Neural crest cell (in vitro differentiated cells): Measurements from ENCODE around the gene FARP1. TPM values are rescaled to one million over a fixed set of nuclear protein-coding genes. Genes with fewer than 3 reads are reported as not detected.

Source experiments
- DNase-seq: peaks from one replicate; pipeline ENCODE4 v3.0.0; 2021; ENCODE audit warnings: low read depth, mixed read lengths, low spot score
- H3K27ac Mint-ChIP-seq: one replicate; pipeline ENCODE4 v1.8.0; 2021; ENCODE audit warnings: mild to moderate bottlenecking, mixed read lengths; ENCODE audit not compliant: unreplicated experiment
- H3K27me3 Mint-ChIP-seq: 2 replicates; pipeline ENCODE4 v1.8.0; 2021; ENCODE audit warnings: low read depth, mild to moderate bottlenecking, mixed read lengths
- H3K36me3 Mint-ChIP-seq: 2 replicates; pipeline ENCODE4 v1.8.0; 2021; ENCODE audit warnings: low read depth, mild to moderate bottlenecking, mixed read lengths
- H3K4me1 Mint-ChIP-seq: 2 replicates; pipeline ENCODE4 v1.8.0; 2021; ENCODE audit warnings: mixed read lengths
- H3K4me3 Mint-ChIP-seq: one replicate; pipeline ENCODE4 v1.8.0; 2021; ENCODE audit warnings: mild to moderate bottlenecking, mixed read lengths
- H3K9me3 Mint-ChIP-seq: 2 replicates; pipeline ENCODE4 v1.8.0; 2021; ENCODE audit warnings: mixed read lengths
- CTCF ChIP-seq: fragments of 200-600 bp; sonication (generic); conservative IDR thresholded peaks from 2 replicates; pipeline ENCODE4 v1.5.0; 2021; ENCODE audit warnings: antibody characterized with exemption, mild to moderate bottlenecking
- total RNA-seq: library from RNA; stranded (reverse); gene quantifications from 2 replicates; pipeline ENCODE4 v1.2.1, GENCODE V29; 2021

FARP1 gene
- total RNA-seq, 1 donor from 2014 or later: 138 TPM

- peaks cover 52% of the 10 kb centered on the region for H3K4me1 Mint-ChIP-seq
- no peaks in the 10 kb centered on the region for H3K27me3 Mint-ChIP-seq
- no peak for TF ChIP-seq CTCF
- no peak for DNase-seq
- peak overlapping the region; percentile 27 for H3K4me3 Mint-ChIP-seq
- no peaks in the 10 kb centered on the region for H3K9me3 Mint-ChIP-seq
- peak overlapping the region; percentile 91 for H3K27ac Mint-ChIP-seq
- peaks cover 16% of the 10 kb centered on the region for H3K36me3 Mint-ChIP-seq
Observed at GRCh38 chr13:98476106-98476505, 333.2 kb downstream of the FARP1 start.

DNA sequence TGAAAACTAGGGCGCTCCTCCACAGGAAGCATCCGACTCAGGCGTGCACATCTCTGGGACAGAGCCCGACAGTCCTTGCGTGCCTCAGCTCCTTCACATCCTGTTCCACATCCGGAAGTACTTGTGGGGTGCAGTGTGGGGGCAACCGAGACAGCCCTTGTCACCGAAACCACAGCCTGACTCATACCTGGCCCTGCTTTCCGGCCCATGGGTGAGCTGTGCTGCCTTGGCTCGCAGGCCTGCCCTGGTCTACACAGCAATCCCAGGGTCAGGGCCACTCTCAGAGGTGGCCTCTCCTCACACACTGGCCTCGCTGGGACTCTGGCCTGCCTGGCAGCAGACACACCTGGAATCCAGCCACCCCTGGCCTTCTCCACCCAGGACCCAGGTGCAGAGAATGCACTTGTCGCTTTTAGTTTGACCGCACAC is 333.7 kb downstream of the FARP1 start:
- peak overlapping the region; percentile 27 for H3K4me3 Mint-ChIP-seq

DNA sequence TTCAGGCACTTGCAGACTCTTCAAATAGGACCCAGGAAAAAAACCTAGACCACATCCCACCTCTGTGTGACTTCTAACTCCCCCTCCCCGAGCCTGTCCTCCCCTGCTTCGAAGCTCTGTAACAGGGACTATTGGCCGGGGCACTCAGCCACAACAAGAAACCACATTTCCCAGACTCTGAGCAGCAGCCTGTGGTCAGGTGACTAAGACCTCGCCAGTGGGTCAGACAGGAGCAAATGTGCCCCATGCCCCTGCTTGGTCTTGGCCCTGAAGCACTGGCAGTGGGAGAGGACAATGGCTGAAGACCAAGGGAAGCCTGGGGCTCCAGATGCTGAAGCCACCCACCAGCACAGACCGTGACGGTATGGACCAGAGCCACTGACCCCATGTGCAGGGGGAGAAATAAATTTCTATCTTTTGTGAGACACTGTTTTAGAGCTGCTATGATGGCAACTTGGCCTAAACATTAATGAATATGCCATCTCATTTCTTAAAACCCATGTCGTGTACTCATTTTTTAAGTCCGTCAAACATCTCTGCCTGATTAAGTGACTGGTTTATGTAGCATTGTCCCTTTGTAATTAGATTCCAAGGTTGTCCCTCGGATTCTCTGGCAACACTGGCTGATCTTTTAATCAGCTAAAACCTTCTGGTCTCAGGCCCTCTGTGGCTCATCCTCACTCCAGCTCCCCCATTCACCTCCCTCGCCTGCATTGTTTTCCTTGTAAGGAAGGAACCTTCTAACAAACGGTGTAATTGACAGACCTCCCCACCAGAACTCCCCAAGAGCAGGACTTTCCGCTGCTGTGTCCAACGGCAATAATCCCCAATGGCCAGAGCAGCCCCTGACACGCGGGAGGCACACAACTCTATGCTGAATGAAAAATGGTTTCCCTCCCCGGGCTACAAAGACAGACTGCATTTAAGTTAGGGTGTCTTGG is 335.6 kb downstream of the FARP1 start:
- Mint-ChIP-seq H3K4me1 (peaks cover 59% of the 10 kb centered on the region), H3K36me3 (peaks cover 2% of the 10 kb centered on the region), H3K9me3 (no peaks in the 10 kb centered on the region), H3K27ac (no peak overlapping the region), H3K4me3 (peak overlapping the region; percentile 64), H3K27me3 (no peaks in the 10 kb centered on the region)
- no peak for DNase-seq
- no peak for TF ChIP-seq CTCF

More for the DNA sequence above, 333.7 kb downstream of the FARP1 start:
- H3K9me3 Mint-ChIP-seq: no peaks in the 10 kb centered on the region
- peak overlapping the region; percentile 91 for H3K27ac Mint-ChIP-seq
- H3K4me1 Mint-ChIP-seq: peaks cover 56% of the 10 kb centered on the region
- peaks cover 14% of the 10 kb centered on the region for H3K36me3 Mint-ChIP-seq
- no peak for DNase-seq
- TF ChIP-seq CTCF: no peak
- no peaks in the 10 kb centered on the region for H3K27me3 Mint-ChIP-seq

DNA sequence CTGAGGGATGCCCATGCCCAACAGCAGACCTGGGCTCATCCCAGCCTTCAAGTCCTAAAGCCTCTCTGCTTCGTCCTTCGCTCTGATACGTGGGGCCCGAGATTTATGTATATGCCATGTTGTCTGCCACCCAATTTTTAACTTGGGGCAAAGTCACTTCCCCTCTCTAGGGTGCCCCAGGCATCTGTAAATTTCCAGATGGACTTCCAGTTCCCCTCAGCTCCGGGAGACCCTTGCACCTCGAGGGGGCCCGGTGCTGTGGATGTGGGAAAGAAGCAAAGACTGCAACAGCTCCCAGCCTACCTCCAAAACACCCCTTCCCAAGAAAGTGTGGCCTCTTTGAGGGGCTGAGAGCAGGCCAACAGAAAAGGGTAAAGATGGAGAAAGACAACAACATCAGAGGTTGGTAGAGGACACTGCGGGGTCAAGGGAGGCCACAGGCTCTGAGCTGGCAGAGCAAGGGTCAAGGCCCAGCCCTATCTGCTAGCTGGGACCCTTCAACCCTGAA is 336.7 kb downstream of the FARP1 start:
- no peak for TF ChIP-seq CTCF
- Mint-ChIP-seq H3K27me3 (no peaks in the 10 kb centered on the region), H3K27ac (no peak overlapping the region), H3K4me1 (peaks cover 70% of the 10 kb centered on the region), H3K9me3 (no peaks in the 10 kb centered on the region), H3K4me3 (no peak overlapping the region), H3K36me3 (peaks cover 2% of the 10 kb centered on the region)
- DNase-seq: no peak

DNA sequence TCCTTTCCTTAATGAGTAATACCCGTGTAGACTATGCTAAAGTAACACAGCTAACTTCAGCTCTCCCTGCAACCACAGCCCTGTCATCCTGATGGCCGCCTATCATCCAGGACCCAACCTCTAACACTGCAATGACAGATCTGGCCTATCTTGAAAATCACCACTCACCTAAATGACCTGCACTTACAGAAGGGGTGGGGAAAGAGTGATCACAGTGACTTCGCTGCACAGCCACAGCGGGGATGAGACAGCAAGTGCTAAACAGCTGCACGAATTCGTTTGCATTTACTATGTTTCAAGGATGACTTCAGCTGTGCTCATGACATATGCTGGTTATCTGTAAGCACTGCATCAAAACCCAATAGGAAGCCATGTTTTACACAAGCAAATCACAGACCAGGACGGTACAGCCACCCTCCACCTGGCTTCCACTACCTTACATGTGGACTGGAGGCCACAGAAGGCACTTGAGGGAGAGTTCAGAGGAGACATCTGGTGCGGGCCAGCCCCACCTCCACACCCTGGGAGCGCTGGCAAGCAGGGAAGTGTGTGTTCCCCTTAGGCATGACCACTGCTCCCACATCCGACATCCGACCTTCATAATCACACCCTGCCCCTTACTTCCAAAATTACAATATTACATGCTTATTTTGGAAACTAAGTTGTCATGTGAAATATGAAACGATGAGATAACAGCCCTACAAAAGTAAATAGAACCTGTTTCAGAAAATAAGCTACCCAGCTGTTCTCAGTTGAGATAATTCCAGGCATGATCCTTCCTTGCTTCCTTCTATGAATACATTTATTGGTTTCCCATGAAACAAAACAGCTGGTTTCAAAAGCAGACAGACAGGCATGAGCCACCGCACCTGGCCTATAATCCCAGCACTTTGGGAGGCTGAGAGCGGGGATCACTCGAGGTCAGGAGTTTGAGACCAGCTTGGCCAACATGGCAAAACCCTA is 338.3 kb downstream of the FARP1 start:
- Mint-ChIP-seq H3K27me3 (no peaks in the 10 kb centered on the region), H3K4me1 (peaks cover 72% of the 10 kb centered on the region), H3K9me3 (no peaks in the 10 kb centered on the region), H3K27ac (no peak overlapping the region), H3K4me3 (no peak overlapping the region), H3K36me3 (peaks cover 2% of the 10 kb centered on the region)
- TF ChIP-seq CTCF: no peak
- DNase-seq: no peak
